ENCODE data around the gene TTLL10.

GRCh38 chr1:1240348-1240732 is 66.7 kb downstream of the TTLL10 start:
- no peak for TF ChIP-seq CTCF (conservative IDR thresholded peaks at IDR 0.05; ENCODE audit: low read depth, low read length)
- TF ChIP-seq SMC3 (IDR thresholded peaks at IDR 0.05; ENCODE audit: low read depth, low read length) = no peak
- TF ChIP-seq POLR2A (IDR thresholded peaks at IDR 0.05; ENCODE audit: low read depth, low read length) = no peak
- no peak for TF ChIP-seq RFX5 (IDR thresholded peaks at IDR 0.05; ENCODE audit: low read depth, low read length)
- TF ChIP-seq RAD21 (IDR thresholded peaks at IDR 0.05; ENCODE audit: low read length) = no peak
- no peak for TF ChIP-seq CHD1 (IDR thresholded peaks at IDR 0.05; ENCODE audit: low read depth, low read length)
- no peak for TF ChIP-seq FOS (IDR thresholded peaks at IDR 0.05; ENCODE audit: low read depth, low read length)
- TF ChIP-seq, protein P1, sequence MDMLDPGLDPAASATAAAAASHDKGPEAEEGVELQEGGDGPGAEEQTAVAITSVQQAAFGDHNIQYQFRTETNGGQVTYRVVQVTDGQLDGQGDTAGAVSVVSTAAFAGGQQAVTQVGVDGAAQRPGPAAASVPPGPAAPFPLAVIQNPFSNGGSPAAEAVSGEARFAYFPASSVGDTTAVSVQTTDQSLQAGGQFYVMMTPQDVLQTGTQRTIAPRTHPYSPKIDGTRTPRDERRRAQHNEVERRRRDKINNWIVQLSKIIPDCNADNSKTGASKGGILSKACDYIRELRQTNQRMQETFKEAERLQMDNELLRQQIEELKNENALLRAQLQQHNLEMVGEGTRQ (IDR thresholded peaks at IDR 0.05; ENCODE audit: low read depth, low read length) = no peak
- TF ChIP-seq BHLHE40 (IDR thresholded peaks at IDR 0.05; ENCODE audit: low read depth, low read length) = no peak
- no peak for TF ChIP-seq CEBPB (IDR thresholded peaks at IDR 0.05; ENCODE audit: low read depth, low read length)
- TF ChIP-seq MAZ (IDR thresholded peaks at IDR 0.05; ENCODE audit: borderline replicate concordance, low read depth, low read length) = no peak
- TF ChIP-seq MXI1 (IDR thresholded peaks at IDR 0.05; ENCODE audit: borderline replicate concordance, low read depth, low read length) = no peak
- TF ChIP-seq MAFK (IDR thresholded peaks at IDR 0.05; ENCODE audit: low read depth, low read length) = no peak
